Pancreas (tissue), 10 donors: Measurements from ENCODE around the gene CASP10. TPM values are rescaled to one million over a fixed set of nuclear protein-coding genes. Genes with fewer than 3 reads are reported as not detected.
"Not testable (repeated sequence)": the region's sequence is repeated elsewhere in the genome, so short reads cannot be mapped to it uniquely, and the experiment has no call there.

Experiments
- ATAC-seq, 4 donors: fragments of 200-7000 bp; cut with Tn5 transposase; one replicate each; pipeline versions ENCODE4 v1.8.0 to v1.9.1; 2020; ENCODE audit warnings: mild to moderate bottlenecking in 4 of 4, moderate library complexity in 4 of 4
- DNase-seq, 6 donors: peaks; one replicate each; pipeline ENCODE4 v3.0.0-alpha.2; 2020
- FAIRE-seq: peaks from 2 replicates; lab custom pipeline; 2012; peaks lifted over from hg19 to GRCh38; lab: Jason Lieb, UNC
- H3K27ac ChIP-seq, 4 donors: fragments of 200-600 bp; sonication (generic); 1 replicate in 3 of 4; 2 replicates in 1 of 4; pipeline versions ENCODE4 v1.5.0 to v1.8.0; 2020
- H3K27me3 ChIP-seq, 4 donors: fragments of 200-600 bp; one replicate each; pipeline ENCODE4 v1.8.0; 2021
- H3K36me3 ChIP-seq, 3 donors: fragments of 200-600 bp; sonication (generic) in 1 of 3; one replicate each; pipeline versions ENCODE4 v1.5.0 to v1.8.0; 2020 to 2021
- H3K4me1 ChIP-seq, 3 donors: fragments of 200-600 bp; one replicate each; pipeline ENCODE4 v1.8.0; 2021
- H3K4me3 ChIP-seq, 4 donors: fragments of 200-600 bp; sonication (generic) in 2 of 4; one replicate each; pipeline versions ENCODE4 v1.5.0 to v1.8.0; 2020 to 2021
- H3K9me3 ChIP-seq, 4 donors: fragments of 200-600 bp; one replicate each; pipeline ENCODE4 v1.8.0; 2021
- WGBS, 2 donors: extraction: QIAGEN DNeasy Blood & Tissue Kit; methylation state at CpG; one replicate each; pipeline ENCODE4 v1.1.7; 2013; 5-methylcytosine and 5-hydroxymethylcytosine counted together
- intact Hi-C, 3 donors: fragments of 100-400 bp; cut with DNase I; formaldehyde crosslinking; loops; one replicate each; pipeline versions ENCODE4 v1.11.1 to v1.14.2; 2022
- polyA plus RNA-seq, 2 donors: library from polyadenylated mRNA; stranded (reverse); fragments of 200-250 nt; gene quantifications; one replicate each; pipeline ENCODE4 v1.2.3, GENCODE V29; 2013
- total RNA-seq, 6 donors: library from RNA; stranded (reverse); fragmentation: NEBNext Ultra II Directional in 4 of 6; extraction: Animal tissue kit (Norgen Biotek cat#: 25700) in 4 of 6; gene quantifications; one replicate each; pipeline versions ENCODE4 v1.2.1 to v1.2.4, GENCODE V29; 2021 to 2023
- TF ChIP-seq, protein P1 (sequence below), 4 donors: fragments of 200-600 bp; sonication (generic) in 3 of 4; IDR thresholded peaks; one replicate each; pipeline versions ENCODE4 v1.5.0 to v1.8.0; 2021; ENCODE audit warnings: antibody characterized with exemption in 4 of 4
- donor health status: healthy with polysubstance abuse.
- donor health status: DM: no; HTN: no; CAD: no; lungs with moderate emphysema.
- donor health status: DM: no; HTN: no; CAD: no.
- donor health status: control.
- donor health status: control.
- donor health status: Bipolar disorder and iron deficiency.
- donor health status: DM: yes; HTN: yes; CAD: no.
- donor health status: DM: no; HTN: no; CAD: no.
- donor health status: DM: no; HTN: no; CAD: no.
- donor health status: DM: yes; HTN: yes; CAD: no.

The CASP10 gene
- total and polyA plus RNA-seq, 8 donors: 3.0 to 11.7 (median 5.1) TPM

DNA sequence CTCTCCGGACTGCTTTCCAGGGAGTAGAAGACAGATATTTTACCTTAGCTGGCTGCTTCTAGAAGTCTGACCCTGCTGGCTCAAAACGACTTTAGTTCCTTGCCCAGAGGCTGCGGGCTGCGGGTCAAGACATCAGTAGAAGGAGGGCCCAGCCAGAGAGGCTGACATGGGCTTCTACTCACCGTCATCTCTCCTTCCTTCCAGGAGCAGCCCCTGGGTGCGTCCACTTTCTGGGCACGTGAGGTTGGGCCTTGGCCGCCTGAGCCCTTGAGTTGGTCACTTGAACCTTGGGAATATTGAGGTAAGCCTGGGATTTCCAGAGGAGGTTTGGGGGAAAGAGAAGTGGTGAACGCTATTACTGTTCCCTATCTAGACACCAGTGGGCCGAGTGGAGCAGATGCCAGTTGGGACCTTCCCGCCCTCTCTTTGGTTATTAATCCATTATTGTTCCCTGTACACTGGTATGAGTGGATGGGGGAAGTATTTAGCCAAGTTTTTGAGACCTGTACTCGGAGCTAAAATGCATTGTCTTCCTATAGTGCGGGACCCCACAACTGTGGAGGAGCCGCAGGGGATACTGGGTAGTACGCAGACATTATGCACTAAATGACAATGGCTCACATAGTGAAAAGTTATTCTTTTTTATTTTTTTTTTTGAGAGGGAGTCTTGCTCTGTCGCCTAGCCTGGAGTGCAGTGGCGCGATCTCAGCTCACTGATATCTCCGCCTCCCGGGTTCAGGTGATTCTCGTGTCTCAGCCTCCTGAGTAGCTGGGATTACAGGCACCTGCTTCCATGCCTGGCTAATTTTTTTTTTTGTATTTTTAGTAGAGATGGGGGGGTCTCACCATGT is 51.1 kb downstream of the CASP10 start:
- intact Hi-C loops: no loop called here
- Histone ChIP-seq H3K27ac (peak overlapping the region in 2 of 4 donors; percentile 60 to 64), H3K27me3 (no peaks in the 10 kb centered on the region), H3K4me1 (peaks cover 13 to 26% (median 22%) of the 10 kb centered on the region in 3 donors), H3K4me3 (peak overlapping the region in 3 of 4 donors; percentile 15 to 45 (median 32)), H3K9me3 (no peaks in the 10 kb centered on the region), H3K36me3 (no peaks in the 10 kb centered on the region)
- DNase-seq (no peak), FAIRE-seq (no peak), ATAC-seq (no peak)
- 78 to 81% methylated on average over 21 of the region's 21 CpGs for WGBS, 2 donors
- TF ChIP-seq, protein P1, sequence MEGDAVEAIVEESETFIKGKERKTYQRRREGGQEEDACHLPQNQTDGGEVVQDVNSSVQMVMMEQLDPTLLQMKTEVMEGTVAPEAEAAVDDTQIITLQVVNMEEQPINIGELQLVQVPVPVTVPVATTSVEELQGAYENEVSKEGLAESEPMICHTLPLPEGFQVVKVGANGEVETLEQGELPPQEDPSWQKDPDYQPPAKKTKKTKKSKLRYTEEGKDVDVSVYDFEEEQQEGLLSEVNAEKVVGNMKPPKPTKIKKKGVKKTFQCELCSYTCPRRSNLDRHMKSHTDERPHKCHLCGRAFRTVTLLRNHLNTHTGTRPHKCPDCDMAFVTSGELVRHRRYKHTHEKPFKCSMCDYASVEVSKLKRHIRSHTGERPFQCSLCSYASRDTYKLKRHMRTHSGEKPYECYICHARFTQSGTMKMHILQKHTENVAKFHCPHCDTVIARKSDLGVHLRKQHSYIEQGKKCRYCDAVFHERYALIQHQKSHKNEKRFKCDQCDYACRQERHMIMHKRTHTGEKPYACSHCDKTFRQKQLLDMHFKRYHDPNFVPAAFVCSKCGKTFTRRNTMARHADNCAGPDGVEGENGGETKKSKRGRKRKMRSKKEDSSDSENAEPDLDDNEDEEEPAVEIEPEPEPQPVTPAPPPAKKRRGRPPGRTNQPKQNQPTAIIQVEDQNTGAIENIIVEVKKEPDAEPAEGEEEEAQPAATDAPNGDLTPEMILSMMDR (IDR thresholded peaks at IDR 0.05): no peak

DNA sequence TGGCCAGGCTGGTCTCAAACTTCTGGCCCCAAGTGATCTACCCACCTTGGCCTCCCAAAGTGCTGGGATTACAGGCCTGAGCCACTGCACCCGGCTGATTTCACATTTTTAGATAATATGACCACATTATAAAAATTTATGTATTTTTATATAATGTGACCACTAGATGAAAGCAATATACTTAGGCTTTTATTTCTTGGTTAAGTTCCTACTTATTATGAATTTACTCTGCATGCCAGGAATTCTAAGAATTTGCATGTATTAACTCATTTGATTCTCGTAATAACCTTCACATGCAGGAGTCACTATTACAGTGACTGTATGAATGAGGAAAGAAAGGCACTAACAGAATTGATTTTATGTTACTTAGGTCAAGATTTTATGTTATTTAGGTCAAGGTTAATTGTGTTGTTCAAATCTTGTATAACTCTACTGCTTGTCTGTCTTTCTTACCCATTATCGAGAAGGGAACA is 51.8 kb downstream of the CASP10 start:
- DNase-seq: no peak
- Histone ChIP-seq H3K27ac (no peak overlapping the region), H3K27me3 (no peaks in the 10 kb centered on the region), H3K36me3 (no peaks in the 10 kb centered on the region), H3K9me3 (no peaks in the 10 kb centered on the region), H3K4me3 (peak overlapping the region in 1 of 4 donors; percentile 45), H3K4me1 (peaks cover 13 to 26% (median 22%) of the 10 kb centered on the region in 3 donors)
- WGBS, 2 donors: 52 to 68% methylated on average over 3 of the region's 3 CpGs
- intact Hi-C loops: no loop called here
- no peak for FAIRE-seq
- TF ChIP-seq, protein P1 (IDR thresholded peaks at IDR 0.05): no peak
- no peak for ATAC-seq

DNA sequence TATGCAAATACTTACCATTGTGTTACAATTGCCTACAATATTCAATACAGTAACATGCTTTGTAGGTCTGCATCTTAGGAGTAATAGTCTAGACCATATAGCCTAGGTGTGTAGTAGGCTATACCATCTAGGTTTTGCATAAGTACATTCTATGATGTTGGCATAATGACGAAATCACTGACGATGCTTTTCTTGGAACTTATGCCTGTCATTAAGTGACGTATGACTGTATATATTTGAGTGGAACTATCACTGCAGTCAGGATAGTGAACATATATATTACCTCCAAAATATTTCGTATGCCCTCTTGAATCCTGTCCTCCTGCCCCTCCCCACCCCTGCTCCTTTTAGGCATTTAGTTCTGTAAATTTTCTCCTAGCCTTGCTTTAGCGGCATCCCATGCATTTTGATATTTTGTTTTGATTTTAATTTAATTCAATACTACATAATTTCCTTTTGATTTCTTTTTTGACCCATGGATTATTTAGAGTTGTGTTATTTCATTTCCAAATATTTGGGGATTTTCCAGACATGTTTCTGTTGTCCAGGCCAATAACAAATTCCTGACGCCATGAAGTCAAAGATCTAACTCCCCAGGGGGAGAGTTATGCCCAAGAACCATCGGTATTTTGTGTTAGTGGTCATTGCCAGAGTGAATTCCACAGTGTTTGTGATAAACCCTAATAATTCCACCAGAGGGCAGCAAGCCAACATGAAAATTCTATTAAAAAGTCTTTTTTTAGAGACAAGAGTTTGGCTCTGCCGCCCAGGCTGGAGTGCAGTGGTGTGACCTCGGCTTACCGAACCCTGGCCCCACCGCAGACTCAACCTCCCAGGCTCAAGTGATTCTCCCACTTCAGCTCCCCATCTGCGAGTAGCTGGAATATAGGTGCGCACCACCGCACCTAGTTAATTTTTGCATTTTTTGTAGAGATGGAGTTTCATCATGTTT is 53.2 kb downstream of the CASP10 start:
- no peaks in the 10 kb centered on the region for H3K36me3 ChIP-seq
- H3K4me1 ChIP-seq: peaks cover 13 to 26% (median 22%) of the 10 kb centered on the region in 3 donors
- 28 to 31% methylated on average over 14 of the region's 14 CpGs for WGBS, 2 donors
- H3K27me3 ChIP-seq: no peaks in the 10 kb centered on the region
- intact Hi-C loops: no loop called here
- H3K27ac ChIP-seq: no peak overlapping the region
- FAIRE-seq: no peak
- H3K9me3 ChIP-seq: no peaks in the 10 kb centered on the region
- peak overlapping the region in 1 of 4 donors; percentile 8 for H3K4me3 ChIP-seq
- DNase-seq: peak in 4 of 6 donors; percentile 23 to 57 (median 42)
- ATAC-seq: peak in 3 of 4 donors; percentile 18 to 23 (median 20)
- TF ChIP-seq, protein P1 (IDR thresholded peaks at IDR 0.05): peak; percentile 24 to 60 (median 34)

DNA sequence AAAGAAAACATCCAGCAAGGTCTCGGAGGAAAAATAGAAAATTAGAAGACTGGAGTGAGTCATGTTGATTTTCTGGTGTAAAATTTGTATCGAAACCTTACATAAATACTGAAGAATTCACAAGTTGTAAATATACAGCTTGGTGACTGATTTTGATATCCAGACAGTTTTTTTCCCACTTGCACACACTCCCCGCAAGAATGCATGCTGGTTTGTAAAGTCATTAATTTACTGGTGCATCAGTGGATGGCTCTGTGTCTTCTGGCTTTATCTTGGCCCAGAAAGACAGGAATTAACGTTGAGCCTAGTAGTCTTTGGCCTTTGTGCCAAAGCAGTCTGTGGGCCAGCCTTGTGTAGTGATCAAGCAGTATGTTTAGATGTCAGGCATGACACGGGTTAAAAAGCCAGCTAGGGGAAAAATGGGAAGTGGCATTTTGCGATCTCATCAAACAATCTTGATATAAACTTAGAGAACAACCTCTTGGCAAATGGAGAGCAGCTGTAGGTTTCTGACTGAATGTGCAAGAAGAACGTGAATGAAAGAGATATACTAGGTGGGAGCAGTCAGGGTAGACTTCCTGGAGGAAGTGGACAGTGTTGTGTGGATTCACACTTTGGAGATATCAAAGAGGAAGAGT is 54.7 kb downstream of the CASP10 start:
- Histone ChIP-seq H3K27ac (no peak overlapping the region), H3K9me3 (no peaks in the 10 kb centered on the region), H3K4me3 (no peak overlapping the region), H3K27me3 (no peaks in the 10 kb centered on the region), H3K4me1 (peaks cover 4 to 17% (median 16%) of the 10 kb centered on the region in 3 donors), H3K36me3 (no peaks in the 10 kb centered on the region)
- no peak for FAIRE-seq
- ATAC-seq: no peak
- no peak for DNase-seq
- intact Hi-C loops: no loop called here
- 70 to 76% methylated on average over 7 of the region's 7 CpGs for WGBS, 2 donors
- TF ChIP-seq, protein P1 (IDR thresholded peaks at IDR 0.05): no peak

DNA sequence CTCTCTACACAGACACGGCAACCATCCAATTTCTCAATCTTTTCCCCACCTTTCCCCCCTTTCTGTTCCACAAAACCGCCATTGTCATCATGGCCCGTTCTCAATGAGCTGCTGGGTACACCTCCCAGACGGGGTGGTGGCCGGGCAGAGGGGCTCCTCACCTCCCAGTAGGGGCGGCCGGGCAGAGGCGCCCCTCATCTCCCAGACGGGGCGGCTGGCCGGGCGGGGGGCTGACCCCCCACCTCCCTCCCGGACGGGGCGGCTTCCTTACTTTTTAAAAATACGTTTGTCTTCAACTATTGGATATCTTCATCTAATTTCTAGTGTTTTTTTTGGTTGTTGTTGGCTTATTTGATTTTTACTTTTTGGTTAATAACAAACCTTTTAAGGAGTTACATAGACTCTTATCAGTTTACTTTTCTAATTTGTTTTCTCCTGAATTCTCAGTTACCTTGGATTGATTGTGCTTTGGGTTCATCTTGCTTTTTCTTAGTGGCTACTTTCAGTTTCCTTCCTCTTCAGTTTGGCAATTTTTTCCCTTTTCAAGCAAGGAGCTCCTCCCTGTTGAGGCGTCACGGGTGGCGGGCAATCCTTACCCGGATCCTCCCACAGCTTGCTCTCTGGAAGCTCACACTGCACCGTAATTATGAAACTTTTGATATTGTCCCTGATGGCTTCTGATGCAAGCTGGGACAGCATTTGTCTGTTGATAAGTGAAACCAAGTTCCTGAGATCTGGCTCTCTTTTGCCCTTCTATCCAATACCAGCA is 56.4 kb downstream of the CASP10 start:
- H3K36me3 ChIP-seq, intact Hi-C loops, H3K27ac ChIP-seq, H3K4me3 ChIP-seq, H3K9me3 ChIP-seq, FAIRE-seq, H3K27me3 ChIP-seq: not testable (repeated sequence)
- H3K4me1 ChIP-seq: peaks cover 0 to 12% (median 12%) of the 10 kb centered on the region in 3 donors
- ATAC-seq (peak in 3 of 4 donors; percentile 54 to 74 (median 62)), DNase-seq (peak in 1 of 6 donors; percentile 41)
- 91 to 94% methylated on average over 20 to 21 of the region's 21 CpGs for WGBS, 2 donors
